T-helper 2 cell (primary cell): ENCODE measurements around the gene TBC1D20.
"Not testable (repeated sequence)": the region's sequence is repeated elsewhere in the genome, so short reads cannot be mapped to it uniquely, and the experiment has no call there.

Source experiments
- DNase-seq, 5 experiments: peaks; one replicate each; pipeline versions ENCODE4 v3.0.0 to v3.0.0-alpha.2; 2012 to 2022

TBC1D20 gene

GRCh38 chr20:400454-401275, 61.7 kb downstream of the TBC1D20 start:
- DNase-seq = no peak

- no peak for DNase-seq
Observed at GRCh38 chr20:400128-400453, 62.2 kb downstream of the TBC1D20 start.

- no peak for DNase-seq
Observed at GRCh38 chr20:399182-399707, 63.1 kb downstream of the TBC1D20 start.

- DNase-seq = no peak
Observed at GRCh38 chr20:397432-398237, 64.7 kb downstream of the TBC1D20 start.

GRCh38 chr20:396619-397431, 65.5 kb downstream of the TBC1D20 start:
- no peak for DNase-seq

- DNase-seq = no peak
Observed at GRCh38 chr20:396252-396618, 66.1 kb downstream of the TBC1D20 start.

GRCh38 chr20:393296-393695, 69.0 kb downstream of the TBC1D20 start:
- not testable (repeated sequence) for DNase-seq

GRCh38 chr20:391041-391711, 71.2 kb downstream of the TBC1D20 start:
- DNase-seq = no peak

GRCh38 chr20:389220-389619, 73.1 kb downstream of the TBC1D20 start:
- DNase-seq = no peak

- DNase-seq = no peak
Observed at GRCh38 chr20:388034-388994, 74.0 kb downstream of the TBC1D20 start.

- DNase-seq = no peak
Observed at GRCh38 chr20:387520-387919, 74.8 kb downstream of the TBC1D20 start.

GRCh38 chr20:386634-387033, 75.7 kb downstream of the TBC1D20 start:
- DNase-seq = not testable (repeated sequence)
